HG02678 (cell line): ENCODE results near the gene CAPN7.

Experiments used
- ATAC-seq: cut with Tn5 transposase; IDR thresholded peaks from one replicate; pipeline ENCODE4 v1.9.1; 2021; ENCODE audit warnings: mild to moderate bottlenecking, moderate library complexity; ENCODE audit not compliant: unreplicated experiment

The CAPN7 gene

DNA sequence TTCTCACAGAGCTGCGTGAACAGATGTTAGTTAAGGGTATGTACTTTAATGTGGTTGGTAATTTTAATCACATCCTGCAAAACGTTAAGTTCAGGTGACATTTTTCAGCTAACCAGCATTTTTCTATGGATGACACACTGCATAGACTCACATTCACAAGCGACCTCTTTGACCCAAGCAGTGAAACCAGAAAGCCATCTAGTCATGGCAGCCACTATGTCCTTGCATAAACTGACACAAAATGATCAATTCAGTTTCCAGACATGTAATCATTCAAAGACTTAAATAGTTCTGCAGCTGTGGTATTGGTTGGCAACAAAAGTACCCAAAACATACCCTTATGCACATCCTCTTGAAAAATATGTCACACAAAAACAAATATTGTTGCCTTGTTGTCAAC, 7.4 kb upstream of the CAPN7 start:
- no peak for ATAC-seq

DNA sequence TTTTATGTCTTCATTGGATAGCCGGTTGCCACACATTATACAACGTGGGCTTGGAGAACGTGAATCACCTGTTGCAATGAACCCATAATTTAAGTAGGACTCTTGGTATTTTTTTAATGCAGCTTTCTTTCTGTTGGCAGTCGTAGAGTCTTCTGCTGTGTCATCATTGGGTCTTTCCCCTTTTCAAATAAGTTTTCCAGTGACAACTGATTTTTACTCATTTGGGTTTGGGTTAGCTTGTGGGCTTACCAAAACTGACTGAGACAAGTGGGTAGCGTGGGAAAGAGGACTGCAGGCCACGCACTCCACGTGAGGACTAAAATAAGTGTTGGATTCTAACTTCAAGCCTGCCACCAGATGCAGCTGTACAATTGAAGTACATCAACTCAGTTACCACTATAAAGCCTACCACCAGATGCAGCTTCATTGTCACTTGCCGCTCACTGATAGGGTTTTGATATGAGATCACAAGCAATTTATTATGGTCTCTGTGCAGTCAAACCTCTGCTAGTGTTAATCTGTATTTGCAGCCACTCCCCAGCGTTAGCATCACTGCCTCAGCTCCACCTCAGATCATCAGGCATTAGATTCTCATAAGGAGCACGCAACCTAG, 6.4 kb upstream of the CAPN7 start:
- no peak for ATAC-seq

DNA sequence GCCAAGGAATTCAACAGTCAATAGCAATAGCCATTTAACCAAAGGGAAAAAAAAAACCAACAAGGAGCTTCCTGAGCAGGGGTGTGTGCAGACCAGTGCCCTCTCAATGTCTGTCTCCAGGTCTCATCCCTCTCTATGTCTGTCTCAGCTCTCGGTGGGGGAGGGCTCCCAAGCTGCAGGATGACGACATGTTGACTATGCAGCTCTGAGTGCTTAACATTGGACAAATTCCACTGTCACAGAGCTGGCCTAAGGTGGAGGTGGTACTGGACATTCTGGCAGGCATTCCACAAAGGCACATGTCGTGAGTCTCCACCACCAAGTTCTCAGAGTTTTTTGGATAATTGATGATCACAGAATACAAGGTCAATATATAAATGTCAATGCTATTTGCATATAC, 2.0 kb upstream of the CAPN7 start:
- ATAC-seq: no peak

DNA sequence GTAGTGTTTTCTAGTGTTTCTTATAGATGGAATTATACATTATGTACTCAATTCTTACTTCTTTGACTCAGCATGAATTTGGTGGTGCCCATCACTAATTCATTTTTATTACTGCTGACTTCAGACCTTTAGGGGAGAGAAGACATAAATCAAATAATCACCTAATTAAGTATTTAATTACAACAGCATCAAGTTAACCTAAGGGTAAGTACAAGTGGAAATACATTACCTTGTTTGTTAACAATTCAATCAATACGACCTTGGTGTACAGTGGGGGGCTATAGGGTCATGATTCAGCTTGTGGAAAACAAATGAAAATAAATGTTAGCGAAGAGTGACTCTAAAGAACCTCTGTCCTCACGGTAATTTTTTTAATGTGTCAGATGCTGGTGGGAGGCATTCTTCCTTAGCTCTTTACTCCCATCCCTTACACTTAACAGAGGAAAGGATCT, 538 bp upstream of the CAPN7 start:
- ATAC-seq: no peak

DNA sequence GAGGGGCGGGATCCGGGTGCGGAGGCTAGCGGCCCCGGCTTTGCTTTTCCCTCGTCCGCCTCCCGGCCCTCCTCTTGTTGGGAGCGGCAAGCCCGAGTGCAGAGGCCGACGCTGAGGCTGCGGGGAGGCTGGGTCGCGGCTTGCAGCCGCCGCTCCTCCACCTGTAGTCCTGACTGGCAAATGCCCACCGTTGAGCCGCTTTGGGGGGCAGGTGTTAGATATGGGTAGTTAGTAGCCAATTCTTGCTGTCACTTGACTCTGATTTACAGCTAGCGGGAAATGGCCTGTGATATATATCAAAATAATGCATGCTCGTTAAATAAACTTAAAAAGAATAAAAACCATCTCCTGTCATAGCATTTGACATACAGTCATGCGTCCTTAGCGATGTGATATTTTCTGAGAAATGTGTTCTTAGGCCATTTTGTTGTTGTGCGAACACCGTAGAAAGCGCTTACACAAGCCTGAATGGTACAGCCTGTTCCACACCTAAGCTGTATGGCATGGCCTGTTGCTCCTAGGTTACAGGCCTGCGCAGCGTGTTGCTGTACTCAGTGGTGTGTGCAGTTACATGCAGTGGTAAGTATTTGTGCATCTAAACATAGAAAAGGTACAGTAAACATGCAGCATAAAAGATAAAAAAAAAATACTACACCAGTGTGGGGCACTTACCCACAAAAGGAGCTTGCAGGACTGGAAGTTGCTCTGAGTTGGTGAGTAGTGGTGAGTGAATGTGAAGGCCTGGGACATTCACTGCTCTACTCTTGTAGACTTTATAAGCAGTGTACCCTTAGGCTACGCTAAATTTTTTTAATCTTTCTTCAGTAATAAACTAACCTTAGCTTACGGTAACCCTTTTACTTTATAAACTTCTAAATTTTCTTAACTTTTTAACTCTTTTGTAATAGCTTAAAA, 873 bp downstream of the CAPN7 start:
- ATAC-seq: no peak

DNA sequence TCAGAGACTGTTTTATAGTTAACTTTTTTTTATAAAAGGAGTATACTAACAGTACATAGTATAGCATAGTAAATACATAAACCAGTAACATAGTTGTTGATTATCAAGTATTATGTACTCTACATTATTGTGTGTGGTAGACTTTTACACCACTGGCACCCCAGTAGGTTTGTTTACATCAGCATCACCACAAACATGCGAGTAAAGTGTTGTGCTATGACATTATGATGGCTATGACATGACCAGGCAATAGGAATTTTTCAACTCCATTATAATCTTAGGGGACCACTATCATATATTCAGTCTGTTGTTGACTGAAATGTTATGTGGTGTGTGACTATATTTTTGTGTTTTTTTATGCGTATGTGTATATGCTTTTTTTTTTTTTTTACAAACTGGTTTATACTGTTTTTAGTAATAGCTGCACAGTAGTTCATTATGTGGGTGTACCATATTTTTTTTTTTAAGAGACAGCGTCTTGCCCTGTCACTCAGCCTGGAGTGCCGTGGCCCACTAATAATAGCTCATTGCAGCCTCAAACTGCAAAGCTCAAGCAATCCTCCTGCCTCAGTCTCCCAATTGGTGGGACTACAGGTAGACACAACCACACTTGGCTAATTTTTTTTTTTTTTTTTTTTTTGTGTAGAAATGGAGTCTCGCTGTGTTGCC, 1.9 kb downstream of the CAPN7 start:
- ATAC-seq: no peak

DNA sequence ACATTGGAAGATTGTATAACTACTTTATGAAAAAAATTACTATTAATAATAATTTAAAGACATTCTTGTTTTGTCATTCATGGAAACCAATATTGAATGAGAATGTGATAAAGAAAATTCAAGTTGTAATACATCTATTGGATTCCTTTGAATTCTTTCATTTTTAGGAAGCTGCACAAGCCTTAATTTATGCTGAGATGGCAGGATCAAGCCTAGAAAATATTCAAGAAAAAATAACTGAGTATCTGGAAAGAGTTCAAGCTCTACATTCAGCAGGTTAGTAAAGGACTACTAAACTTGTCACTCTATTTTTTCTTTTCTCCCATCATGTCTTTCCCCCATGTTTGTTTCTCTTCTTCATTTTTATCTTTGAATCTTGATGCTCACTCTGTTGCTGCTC, 5.9 kb downstream of the CAPN7 start:
- ATAC-seq: no peak

DNA sequence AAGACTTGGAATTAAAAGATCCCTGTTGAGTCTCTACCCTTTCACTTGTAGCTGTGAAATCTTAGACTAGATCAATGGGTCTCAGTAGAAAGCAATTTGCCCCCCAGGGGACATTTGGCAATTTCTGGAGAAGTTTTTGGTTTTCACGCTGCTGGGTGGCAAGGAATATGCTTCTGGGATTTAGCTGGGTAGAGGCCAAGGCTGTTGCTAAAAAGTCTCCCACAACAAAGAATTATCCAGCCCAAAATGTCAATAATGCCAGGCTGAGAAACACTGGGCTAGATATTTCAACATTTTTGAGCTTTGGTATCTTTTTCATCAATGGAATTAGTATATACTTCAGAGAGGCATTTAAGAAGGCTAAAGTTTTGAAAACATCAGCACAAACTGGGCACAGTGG, 8.7 kb downstream of the CAPN7 start:
- no peak for ATAC-seq

DNA sequence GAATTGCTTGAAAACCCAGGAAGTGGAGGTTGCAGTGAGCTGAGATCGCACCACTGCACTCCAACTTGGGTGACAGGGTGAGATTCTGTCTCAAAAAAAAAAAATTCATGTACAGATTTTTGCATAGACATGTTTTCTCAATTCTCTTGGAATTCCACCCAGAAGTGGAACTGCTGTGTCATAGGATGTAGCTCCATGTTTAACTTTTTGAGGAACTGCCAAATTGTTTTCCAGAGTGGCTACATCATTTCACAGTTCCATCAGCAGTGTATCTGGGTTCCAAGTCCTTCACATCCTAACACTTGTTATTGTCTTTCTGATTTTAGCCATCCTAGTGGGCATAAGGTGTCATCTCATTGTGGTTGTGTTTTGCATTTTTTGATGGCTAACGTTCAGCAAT, 9.9 kb downstream of the CAPN7 start:
- ATAC-seq: no peak

DNA sequence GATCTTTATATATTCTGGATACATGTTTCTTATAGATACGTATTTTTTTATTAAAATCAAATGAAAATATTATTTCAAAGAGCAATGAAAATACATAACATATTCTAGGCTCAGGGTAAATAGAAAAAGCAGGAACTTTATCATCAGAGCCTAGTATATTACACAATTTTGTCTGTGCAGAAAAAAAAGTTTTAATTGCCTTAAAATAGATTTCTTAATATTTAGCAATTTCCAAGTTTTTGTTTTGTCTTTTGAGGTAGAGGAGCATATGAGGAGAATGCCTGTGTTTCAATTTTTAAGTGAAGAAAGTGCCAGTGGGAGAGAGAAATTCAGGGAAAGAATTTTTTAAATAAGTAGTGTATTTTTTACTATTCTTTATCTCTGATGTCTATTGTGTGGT, 10.5 kb downstream of the CAPN7 start:
- no peak for ATAC-seq

DNA sequence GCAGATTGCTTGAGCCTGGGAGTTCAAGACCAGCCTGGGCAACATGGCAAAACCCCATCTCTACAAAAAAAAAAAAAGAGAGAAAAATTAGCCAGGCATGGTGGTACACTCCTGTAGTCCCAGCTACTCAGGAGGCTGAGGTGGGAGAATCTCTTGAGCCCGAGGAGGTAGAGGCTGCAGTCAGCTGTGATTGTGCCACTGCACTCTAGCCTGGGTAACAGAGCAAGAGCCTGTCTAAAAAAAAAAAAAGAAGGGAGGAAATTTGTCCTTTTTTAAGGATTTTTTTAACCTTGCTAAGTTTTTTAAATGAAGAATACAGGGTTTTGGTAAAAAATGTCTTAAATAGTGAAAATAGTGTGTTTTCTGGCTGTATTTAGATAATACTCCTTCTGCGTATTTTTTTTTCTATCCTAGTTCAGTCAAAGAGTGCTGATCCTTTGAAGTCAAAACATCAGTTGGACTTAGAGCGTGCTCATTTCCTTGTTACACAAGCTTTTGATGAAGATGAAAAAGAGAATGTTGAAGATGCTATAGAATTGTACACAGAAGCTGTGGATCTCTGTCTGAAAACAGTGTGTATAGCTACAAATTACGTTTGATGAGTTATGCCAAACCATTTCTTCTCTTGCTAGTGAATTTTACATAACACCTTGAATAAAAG, 11.1 kb downstream of the CAPN7 start:
- no peak for ATAC-seq

DNA sequence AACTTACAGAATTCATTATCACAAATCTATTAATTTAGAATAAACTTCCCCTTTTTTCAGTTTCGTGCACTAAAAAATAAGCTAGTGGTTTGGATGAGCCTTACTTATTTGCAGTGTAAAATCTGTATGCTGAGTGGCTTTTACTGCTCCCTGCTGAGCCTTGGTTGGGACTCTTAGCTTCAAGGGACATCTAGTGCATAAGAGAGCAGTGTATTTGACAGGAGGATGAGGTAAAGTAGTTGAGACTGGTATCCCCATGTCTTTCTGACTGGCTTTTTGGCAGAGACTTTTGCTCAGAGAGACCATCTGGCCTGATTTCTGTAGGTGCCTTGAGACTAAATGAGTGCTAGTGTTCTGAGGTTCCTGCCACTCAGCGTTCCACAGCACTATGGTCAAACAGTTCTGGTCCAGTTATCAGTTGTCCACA, 11.8 kb downstream of the CAPN7 start:
- ATAC-seq: no peak

DNA sequence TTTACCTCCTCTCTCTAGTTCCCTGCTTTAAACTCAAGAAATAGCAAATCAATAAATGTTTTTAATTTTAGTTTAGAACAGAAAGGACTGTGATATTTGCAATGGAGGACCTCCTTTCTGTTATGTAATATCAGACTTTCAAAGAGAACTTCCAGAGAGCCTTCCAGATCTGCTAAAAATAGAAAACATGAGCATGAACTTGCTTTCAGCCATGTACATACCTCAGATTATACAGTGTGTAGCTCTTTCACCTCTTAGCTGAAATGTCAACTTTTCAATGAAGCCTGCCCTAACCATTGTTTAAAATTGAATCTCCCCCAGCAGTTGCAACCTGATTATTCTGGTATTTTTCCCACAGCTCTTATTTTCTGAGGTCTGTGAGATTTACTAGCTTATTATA, 12.6 kb downstream of the CAPN7 start:
- no peak for ATAC-seq

DNA sequence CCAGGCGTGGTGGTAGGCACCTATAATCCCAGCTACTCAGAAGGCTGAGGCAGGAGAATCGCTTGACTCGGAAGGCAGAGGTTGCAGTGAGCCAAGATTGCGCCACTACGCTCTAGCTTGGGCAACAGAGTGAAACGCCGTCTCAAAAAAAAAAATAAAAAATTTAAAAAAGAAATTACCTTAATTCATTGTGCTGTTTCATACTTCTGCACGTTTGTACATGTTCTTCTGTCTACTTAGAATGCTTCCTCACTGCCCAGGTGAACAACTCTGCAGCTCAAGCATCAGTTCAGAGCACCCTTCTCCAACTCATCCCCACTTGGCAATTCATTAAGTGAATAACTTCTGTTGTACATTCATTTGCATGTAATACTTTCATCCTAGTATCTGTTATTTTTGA, 14.0 kb downstream of the CAPN7 start:
- no peak for ATAC-seq

DNA sequence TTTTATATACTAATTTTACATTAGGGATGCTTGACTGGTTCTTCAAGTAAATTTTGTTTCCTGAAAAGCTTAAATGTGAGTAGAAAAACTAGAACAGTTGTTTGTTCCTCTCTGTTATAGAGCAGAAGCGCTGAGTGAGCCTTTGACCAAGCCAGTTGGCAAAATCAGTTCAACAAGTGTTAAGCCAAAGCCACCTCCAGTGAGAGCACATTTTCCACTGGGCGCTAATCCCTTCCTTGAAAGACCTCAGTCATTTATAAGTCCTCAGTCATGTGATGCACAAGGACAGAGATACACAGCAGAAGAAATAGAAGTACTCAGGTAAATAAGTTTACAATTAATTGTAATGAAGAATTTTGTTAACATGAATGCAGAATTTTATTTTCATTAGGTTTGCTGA, 14.6 kb downstream of the CAPN7 start:
- no peak for ATAC-seq

DNA sequence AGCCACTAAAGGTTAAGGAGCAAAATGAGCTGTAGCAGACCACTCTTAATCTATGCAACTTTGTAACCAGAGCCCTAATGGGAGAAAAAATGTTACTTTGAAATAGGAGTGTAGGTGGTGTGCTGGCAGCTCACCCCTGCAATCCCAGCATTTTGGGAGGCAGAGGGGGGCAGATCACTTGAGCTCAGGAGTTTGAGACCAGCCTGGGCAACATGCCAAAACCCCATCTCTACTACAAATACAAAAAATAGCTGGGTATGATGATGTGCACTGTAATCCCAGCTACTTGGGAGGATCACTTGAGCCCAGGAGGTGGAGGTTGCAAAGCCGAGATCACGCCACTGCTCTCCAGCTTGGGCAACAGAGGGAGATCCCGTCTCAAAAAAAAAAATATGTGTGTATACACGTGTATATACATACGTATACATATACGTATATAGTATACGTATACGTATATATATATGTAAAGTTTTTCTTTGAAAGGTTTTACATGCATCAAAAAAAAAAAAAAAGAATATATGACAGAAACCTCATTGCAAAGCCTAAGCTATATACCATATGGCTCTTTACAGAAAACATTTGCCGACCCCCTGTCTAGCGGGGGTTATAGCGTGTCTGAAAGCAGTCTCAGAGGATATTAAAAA, 15.7 kb downstream of the CAPN7 start:
- no peak for ATAC-seq

DNA sequence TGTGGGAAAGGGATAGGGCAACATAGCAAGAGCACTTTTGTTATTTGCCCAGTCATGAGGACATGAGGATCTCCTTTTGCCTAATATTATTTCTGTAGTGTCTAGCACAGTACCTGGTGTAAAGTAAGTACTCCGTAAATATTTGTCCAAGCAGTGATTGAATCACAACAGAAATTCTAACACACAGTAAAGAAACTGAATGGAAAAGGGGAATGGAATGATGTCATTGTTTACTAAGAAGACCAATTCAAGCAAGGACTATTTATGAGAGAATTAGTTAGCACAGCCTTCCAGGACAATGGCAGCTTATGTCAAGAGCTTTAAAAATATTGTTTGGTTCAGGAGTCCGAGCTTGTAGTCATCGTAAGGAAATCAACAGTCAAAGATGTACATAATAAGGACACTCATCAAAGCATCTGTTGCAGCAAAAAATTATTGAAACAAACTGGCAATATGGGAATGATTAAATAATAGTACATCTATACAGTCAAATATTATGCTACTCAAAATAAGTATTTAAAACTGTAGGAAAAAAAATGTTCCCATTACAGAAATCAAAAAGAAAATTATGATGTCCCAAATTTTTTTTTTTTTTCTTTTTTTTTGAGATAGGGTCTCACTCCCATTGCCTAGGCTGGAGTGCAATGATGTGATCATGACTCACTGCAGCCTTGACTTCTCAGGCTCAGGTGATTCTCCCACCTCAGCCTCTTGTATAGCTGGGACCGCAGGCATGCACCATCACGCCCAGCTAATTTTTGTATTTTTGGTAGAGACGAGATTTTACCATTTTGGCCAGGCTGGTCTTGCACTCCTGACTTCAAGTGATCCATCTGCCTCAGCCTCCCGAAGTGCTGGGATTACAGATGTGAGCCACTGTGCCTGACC, 17.9 kb downstream of the CAPN7 start:
- ATAC-seq: no peak

DNA sequence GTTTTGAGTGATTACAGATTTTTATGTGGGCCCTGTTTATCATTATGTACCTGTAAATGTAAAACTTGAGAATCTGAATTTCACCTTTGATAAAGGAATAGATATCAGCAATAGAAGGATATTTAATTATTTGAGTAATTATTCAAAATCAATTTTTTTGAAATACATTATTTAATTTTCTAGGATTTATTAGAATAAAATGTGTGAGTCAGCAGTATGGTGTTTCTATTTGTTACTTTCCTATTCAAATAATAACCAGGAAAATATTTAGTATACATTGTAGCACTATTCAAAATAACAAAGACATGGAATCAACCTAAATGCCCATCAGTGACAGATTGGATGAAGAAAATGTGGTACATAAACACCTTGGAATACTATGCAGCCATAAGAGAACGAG, 22.1 kb downstream of the CAPN7 start:
- no peak for ATAC-seq

DNA sequence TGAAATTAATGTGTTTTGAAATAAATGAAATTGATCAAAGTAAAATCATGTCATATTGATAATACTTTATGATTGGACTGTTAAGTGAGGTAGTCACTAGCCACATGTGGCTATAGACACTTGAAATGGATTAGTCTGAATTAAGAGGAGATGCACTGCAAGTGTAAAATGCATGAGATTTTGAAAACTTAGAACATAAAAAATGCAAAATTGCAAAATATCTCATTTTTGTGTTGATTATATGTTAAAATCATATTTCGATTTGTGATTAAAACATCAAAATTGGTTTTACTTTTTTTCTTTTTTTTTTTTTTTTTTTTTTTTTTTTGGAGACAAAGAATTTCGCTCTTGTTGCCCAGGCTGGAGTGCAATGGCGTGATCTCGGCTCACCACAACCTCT, 23.2 kb downstream of the CAPN7 start:
- ATAC-seq: no peak

DNA sequence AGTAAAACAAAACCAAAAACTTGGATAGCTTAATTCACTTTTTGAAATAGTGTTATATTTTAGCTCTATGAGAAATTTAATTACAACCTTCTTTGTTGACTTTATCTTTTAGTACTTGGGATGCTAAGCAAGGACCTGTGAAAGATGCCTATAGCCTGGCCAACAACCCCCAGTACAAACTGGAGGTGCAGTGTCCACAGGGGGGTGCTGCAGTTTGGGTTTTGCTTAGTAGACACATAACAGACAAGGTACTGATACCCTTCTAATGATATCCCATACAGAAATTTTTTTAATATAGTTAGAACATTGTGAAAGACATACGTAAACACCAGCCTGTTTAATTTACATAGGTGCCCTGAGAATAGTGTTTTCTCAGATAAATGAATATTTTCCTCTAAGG, 35.3 kb downstream of the CAPN7 start:
- no peak for ATAC-seq
